Breast epithelium (tissue), 4 donors: Measurements from ENCODE around the gene CREB3L2. TPM values are rescaled to one million over a fixed set of nuclear protein-coding genes. Genes with fewer than 3 reads are reported as not detected.
A peak's percentile ranks its signal among the peaks of the same experiment; 100 is the strongest.

Experiments
- DNase-seq, 2 donors: peaks; one replicate each; pipeline ENCODE4 v3.0.0-alpha.2; 2019; ENCODE audit warnings: low spot score in 2 of 2
- H3K27ac ChIP-seq, 2 donors: fragments of 200-600 bp; sonication (generic) in 1 of 2; one replicate each; pipeline ENCODE4 v1.5.1; 2016 to 2019; ENCODE audit warnings: mild to moderate bottlenecking in 1 of 2
- H3K27me3 ChIP-seq, 2 donors: fragments of 200-600 bp; sonication (generic) in 1 of 2; one replicate each; pipeline versions ENCODE4 v1.5.1 to v1.6.0; 2017 to 2019; ENCODE audit warnings: control low read depth in 1 of 2, mild to moderate bottlenecking in 1 of 2
- H3K36me3 ChIP-seq: fragments of 200-600 bp; one replicate; pipeline ENCODE4 v1.5.1; 2019
- H3K4me1 ChIP-seq, 2 donors: fragments of 200-600 bp; sonication (generic); one replicate each; pipeline ENCODE4 v1.5.1; 2016 to 2019; ENCODE audit warnings: control low read depth in 1 of 2
- H3K4me3 ChIP-seq, 3 donors: fragments of 200-600 bp; sonication (generic); 1 replicate in 2 of 3; 2 replicates in 1 of 3; pipeline ENCODE4 v1.5.1; 2016 to 2019; ENCODE audit warnings: mild to moderate bottlenecking in 3 of 3, moderate library complexity in 2 of 3
- H3K9me3 ChIP-seq, 2 donors: fragments of 200-600 bp; sonication (generic) in 1 of 2; one replicate each; pipeline ENCODE4 v1.5.1; 2016 to 2019; ENCODE audit warnings: control low read depth in 1 of 2
- POLR2A ChIP-seq: fragments of 450-650 bp; IDR thresholded peaks from one replicate; pipeline ENCODE4 v1.6.1; 2016; ENCODE audit warnings: antibody characterized with exemption, mild to moderate bottlenecking, moderate library complexity
- POLR2AphosphoS5 ChIP-seq, 3 donors: sonication (generic); formaldehyde crosslinking; IDR thresholded peaks; one replicate each; pipeline ENCODE4 v1.6.1; 2017; ENCODE audit warnings: antibody characterized with exemption in 3 of 3
- intact Hi-C: fragments of 100-400 bp; cut with DNase I; formaldehyde crosslinking; loops from one replicate; pipeline ENCODE4 v1.15.1; 2023; ENCODE audit warnings: low total_unique reads
- total RNA-seq, 3 donors: library from RNA; depleted of rRNA; stranded (reverse); fragments of >200 nt; gene quantifications; one replicate each; pipeline ENCODE4 v1.1.0, GENCODE V29; 2016
- TF ChIP-seq, protein P1 (sequence below), 3 donors: fragments of 450-650 bp; IDR thresholded peaks; one replicate each; pipeline ENCODE4 v1.5.1; 2016 to 2017; ENCODE audit warnings: antibody characterized with exemption in 3 of 3, mild to moderate bottlenecking in 3 of 3, moderate library complexity in 3 of 3

CREB3L2 gene
- total RNA-seq, 3 donors from 2014 or later = 23.0 to 46.5 (median 40.5) TPM

DNA sequence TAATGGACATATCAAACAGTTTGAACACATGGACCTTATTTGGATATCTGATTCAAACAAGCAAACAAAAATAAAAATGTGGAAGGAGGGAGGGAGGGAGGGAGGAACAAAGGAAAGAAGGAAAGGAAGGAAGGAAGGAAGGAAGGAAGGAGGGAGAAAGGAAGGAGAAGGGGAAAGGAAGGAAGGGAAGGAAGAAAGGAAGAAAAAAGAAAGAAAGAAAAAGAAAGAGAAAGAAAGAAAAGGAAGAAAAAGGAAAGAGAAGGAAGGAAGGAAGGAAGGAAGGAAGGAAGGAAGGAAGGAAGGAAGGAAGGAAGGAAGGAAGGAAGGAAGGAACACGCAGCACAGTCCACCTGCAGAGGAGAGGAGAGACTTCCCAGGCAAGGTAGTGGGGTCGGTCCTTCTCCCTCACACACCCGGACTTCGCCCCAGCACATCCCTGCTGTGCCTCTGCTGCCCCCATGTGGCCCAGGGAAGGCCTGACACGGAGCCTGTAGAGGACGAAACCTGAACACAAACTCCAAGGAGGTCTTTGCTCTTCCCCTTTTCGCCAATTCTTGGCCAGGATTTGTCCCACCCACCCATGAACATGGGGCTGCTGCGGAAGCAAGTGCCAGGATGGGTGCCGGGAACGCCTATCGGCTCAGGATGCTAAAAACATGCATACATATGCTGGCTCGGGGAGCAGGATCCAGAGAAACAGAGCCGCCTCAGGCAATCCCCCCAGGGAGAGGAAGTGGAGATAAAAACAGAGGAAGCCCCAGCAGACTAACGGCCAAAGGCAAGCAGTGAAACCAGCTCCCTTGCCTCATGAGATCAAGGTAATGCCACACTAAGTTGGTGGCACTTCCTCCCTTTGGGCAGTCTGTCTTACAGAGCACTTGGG, 102.8 kb downstream of the CREB3L2 start:
- intact Hi-C loops = no loop called here
- Histone ChIP-seq H3K27me3 (no peaks in the 10 kb centered on the region), H3K36me3 (no peaks in the 10 kb centered on the region), H3K4me3 (no peak overlapping the region), H3K4me1 (no peaks in the 10 kb centered on the region), H3K27ac (peak overlapping the region in 1 of 2 donors; percentile 4), H3K9me3 (no peaks in the 10 kb centered on the region)
- DNase-seq = peak; percentile 73 to 74
- TF ChIP-seq POLR2AphosphoS5 (IDR thresholded peaks at IDR 0.05) = peak in 1 of 3 donors; percentile 13
- TF ChIP-seq, protein P1, sequence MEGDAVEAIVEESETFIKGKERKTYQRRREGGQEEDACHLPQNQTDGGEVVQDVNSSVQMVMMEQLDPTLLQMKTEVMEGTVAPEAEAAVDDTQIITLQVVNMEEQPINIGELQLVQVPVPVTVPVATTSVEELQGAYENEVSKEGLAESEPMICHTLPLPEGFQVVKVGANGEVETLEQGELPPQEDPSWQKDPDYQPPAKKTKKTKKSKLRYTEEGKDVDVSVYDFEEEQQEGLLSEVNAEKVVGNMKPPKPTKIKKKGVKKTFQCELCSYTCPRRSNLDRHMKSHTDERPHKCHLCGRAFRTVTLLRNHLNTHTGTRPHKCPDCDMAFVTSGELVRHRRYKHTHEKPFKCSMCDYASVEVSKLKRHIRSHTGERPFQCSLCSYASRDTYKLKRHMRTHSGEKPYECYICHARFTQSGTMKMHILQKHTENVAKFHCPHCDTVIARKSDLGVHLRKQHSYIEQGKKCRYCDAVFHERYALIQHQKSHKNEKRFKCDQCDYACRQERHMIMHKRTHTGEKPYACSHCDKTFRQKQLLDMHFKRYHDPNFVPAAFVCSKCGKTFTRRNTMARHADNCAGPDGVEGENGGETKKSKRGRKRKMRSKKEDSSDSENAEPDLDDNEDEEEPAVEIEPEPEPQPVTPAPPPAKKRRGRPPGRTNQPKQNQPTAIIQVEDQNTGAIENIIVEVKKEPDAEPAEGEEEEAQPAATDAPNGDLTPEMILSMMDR (IDR thresholded peaks at IDR 0.05) = peak; percentile 28 to 82 (median 82)
- no peak for TF ChIP-seq POLR2A

- no peaks in the 10 kb centered on the region for H3K36me3 ChIP-seq
- no peaks in the 10 kb centered on the region for H3K9me3 ChIP-seq
Observed at GRCh38 chr7:137895301-137896221, 106.3 kb downstream of the CREB3L2 start.

DNA sequence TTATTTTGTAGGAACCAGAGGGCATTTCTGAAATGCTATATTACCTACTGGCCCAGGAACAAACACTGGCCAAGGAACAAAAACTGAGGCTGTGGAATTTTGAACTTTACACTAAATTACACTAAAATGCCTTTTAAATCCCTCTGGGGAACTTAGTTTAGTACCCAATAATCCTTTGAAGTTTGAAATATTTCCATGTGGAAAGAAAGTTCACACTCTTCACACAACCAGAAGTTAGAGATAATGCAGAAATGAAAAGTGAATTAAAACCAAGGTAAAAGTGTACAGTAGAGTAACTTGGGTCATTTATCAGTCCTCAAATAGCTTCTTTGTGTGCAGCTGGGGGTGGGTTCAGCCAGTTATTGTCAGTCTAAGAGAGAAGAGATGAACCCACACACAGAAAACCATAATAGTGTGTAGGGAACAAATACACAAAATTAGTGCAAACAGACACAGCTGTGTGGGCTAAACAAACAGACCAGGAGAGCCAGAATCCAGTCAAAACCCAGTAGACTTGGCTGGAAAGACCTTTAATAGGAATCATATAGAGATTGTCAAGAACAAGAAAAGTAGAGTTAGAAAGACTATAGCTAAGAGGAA, 108.6 kb downstream of the CREB3L2 start:
- no peak overlapping the region for H3K4me3 ChIP-seq
- no peaks in the 10 kb centered on the region for H3K4me1 ChIP-seq
- TF ChIP-seq POLR2AphosphoS5 (IDR thresholded peaks at IDR 0.05) = no peak
- TF ChIP-seq, protein P1 (IDR thresholded peaks at IDR 0.05) = no peak
- no peak for TF ChIP-seq POLR2A
- H3K27me3 ChIP-seq = no peaks in the 10 kb centered on the region
- H3K36me3 ChIP-seq = no peaks in the 10 kb centered on the region
- no peaks in the 10 kb centered on the region for H3K9me3 ChIP-seq
- intact Hi-C loops = no loop called here
- DNase-seq = no peak
- H3K27ac ChIP-seq = no peak overlapping the region

More at GRCh38 chr7:137895301-137896221, 106.3 kb downstream of the CREB3L2 start:
- DNase-seq = no peak
- TF ChIP-seq, protein P1 (IDR thresholded peaks at IDR 0.05) = no peak
- TF ChIP-seq POLR2AphosphoS5 (IDR thresholded peaks at IDR 0.05) (no peak), POLR2A (no peak)
- Histone ChIP-seq H3K4me3 (no peak overlapping the region), H3K4me1 (no peaks in the 10 kb centered on the region), H3K27ac (no peak overlapping the region), H3K27me3 (no peaks in the 10 kb centered on the region)
- intact Hi-C loops = no loop called here

- no peak for DNase-seq
- Histone ChIP-seq H3K4me1 (no peaks in the 10 kb centered on the region), H3K9me3 (no peaks in the 10 kb centered on the region), H3K27me3 (no peaks in the 10 kb centered on the region), H3K36me3 (no peaks in the 10 kb centered on the region), H3K4me3 (no peak overlapping the region), H3K27ac (no peak overlapping the region)
- intact Hi-C loops = no loop called here
- TF ChIP-seq POLR2A (no peak), POLR2AphosphoS5 (IDR thresholded peaks at IDR 0.05) (no peak)
- TF ChIP-seq, protein P1 (IDR thresholded peaks at IDR 0.05) = no peak
Observed at GRCh38 chr7:137891016-137891655, 110.8 kb downstream of the CREB3L2 start.
